NCI-H524 (cell line): Measurements from ENCODE around the gene CCDC54.
"Not testable (repeated sequence)": the region's sequence is repeated elsewhere in the genome, so short reads cannot be mapped to it uniquely, and the experiment has no call there.

Experiments
- DNase-seq, 2 experiments: peaks; one replicate each; lab custom pipeline; 2025; lab: John Stamatoyannopoulos, UW

CCDC54 gene

GRCh38 chr3:107377151-107377550 lies at the start of gene CCDC54:
Gene CCDC54 (plus strand): TSS chr3:107377439. CDS start chr3:107377588, 149 bp downstream.
- no peak for DNase-seq

- DNase-seq = no peak
Observed at GRCh38 chr3:107328069-107328468, 49.2 kb upstream of the CCDC54 start.

- DNase-seq = no peak
Observed at GRCh38 chr3:107329088-107329487, 48.2 kb upstream of the CCDC54 start.

GRCh38 chr3:107339690-107340089 lies 37.5 kb upstream of the CCDC54 start:
- DNase-seq = not testable (repeated sequence)

GRCh38 chr3:107344722-107345121 lies 32.5 kb upstream of the CCDC54 start:
- no peak for DNase-seq

- DNase-seq = no peak
Observed at GRCh38 chr3:107345822-107346405, 31.3 kb upstream of the CCDC54 start.

- no peak for DNase-seq
Observed at GRCh38 chr3:107346564-107346963, 30.7 kb upstream of the CCDC54 start.

GRCh38 chr3:107347751-107348150 lies 29.5 kb upstream of the CCDC54 start:
- no peak for DNase-seq

GRCh38 chr3:107356706-107357105 lies 20.5 kb upstream of the CCDC54 start:
- DNase-seq = no peak

GRCh38 chr3:107361633-107362032 lies 15.6 kb upstream of the CCDC54 start:
- DNase-seq = no peak

- DNase-seq = no peak
Observed at GRCh38 chr3:107365051-107365450, 12.2 kb upstream of the CCDC54 start.

GRCh38 chr3:107366766-107367165 lies 10.5 kb upstream of the CCDC54 start:
- no peak for DNase-seq

- no peak for DNase-seq
Observed at GRCh38 chr3:107367353-107367752, 9.9 kb upstream of the CCDC54 start.

- DNase-seq = no peak
Observed at GRCh38 chr3:107368654-107369398, 8.4 kb upstream of the CCDC54 start.

- no peak for DNase-seq
Observed at GRCh38 chr3:107369791-107370190, 7.4 kb upstream of the CCDC54 start.

- no peak for DNase-seq
Observed at GRCh38 chr3:107370907-107371306, 6.3 kb upstream of the CCDC54 start.

- DNase-seq = no peak
Observed at GRCh38 chr3:107372506-107372905, 4.7 kb upstream of the CCDC54 start.

- DNase-seq = no peak
Observed at GRCh38 chr3:107373896-107374295, 3.3 kb upstream of the CCDC54 start.

GRCh38 chr3:107375682-107376081 lies 1.6 kb upstream of the CCDC54 start:
- no peak for DNase-seq

- DNase-seq = no peak
Observed at GRCh38 chr3:107382631-107383030, 5.4 kb downstream of the CCDC54 start.

- no peak for DNase-seq
Observed at GRCh38 chr3:107384428-107384827, 7.2 kb downstream of the CCDC54 start.

GRCh38 chr3:107384907-107385306 lies 7.7 kb downstream of the CCDC54 start:
- no peak for DNase-seq

- DNase-seq = no peak
Observed at GRCh38 chr3:107387555-107387954, 10.3 kb downstream of the CCDC54 start.
